ENCODE results near the gene PCNX2.

PCNX2 gene

DNA sequence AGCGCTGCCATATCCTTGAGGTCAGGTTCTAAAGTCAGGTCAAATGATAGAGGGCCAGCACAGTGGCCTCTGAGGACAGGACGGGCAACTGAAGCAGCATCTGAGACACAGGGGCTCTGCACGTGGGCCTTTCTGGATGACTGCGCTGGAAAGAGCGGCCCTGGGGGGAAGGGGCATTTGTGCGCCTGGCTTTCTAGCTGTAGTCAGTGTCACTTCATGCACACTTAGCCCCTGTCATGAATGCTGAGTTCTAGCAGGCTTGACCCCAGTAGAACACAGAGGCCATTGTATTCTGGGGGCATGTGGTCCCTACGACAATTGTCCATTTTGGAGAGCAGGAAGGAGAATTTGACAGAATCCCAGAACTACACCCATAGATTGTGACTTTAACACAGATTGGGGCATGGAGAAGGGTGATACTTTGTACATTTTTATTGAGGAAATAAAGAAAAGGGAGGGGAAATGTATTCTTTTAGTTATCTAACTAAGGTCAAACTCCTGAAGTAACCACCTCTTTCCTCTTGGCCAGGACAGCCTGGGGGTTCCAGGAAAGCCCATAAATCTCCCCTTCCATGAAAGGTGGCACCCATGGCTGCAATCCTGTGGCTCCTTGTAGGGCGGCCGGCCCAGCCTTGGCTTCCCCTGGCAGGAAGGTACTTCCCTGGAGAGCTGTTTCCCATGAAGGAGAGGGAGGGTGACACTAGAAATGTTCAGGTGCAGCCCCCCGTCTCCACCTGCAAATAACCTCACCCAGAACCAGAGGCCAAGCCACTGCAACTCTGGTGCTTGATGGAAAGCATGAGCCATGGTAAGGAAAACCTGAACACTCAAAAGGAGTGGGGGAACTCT, 310.7 kb downstream of the PCNX2 start:
- H3K4me3 ChIP-seq (ENCODE audit: low read depth, low read length) = no peak overlapping the region
- TF ChIP-seq, protein P1, sequence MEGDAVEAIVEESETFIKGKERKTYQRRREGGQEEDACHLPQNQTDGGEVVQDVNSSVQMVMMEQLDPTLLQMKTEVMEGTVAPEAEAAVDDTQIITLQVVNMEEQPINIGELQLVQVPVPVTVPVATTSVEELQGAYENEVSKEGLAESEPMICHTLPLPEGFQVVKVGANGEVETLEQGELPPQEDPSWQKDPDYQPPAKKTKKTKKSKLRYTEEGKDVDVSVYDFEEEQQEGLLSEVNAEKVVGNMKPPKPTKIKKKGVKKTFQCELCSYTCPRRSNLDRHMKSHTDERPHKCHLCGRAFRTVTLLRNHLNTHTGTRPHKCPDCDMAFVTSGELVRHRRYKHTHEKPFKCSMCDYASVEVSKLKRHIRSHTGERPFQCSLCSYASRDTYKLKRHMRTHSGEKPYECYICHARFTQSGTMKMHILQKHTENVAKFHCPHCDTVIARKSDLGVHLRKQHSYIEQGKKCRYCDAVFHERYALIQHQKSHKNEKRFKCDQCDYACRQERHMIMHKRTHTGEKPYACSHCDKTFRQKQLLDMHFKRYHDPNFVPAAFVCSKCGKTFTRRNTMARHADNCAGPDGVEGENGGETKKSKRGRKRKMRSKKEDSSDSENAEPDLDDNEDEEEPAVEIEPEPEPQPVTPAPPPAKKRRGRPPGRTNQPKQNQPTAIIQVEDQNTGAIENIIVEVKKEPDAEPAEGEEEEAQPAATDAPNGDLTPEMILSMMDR (IDR thresholded peaks at IDR 0.05; ENCODE audit: low read depth, low read length) = no peak
- in situ Hi-C loops (cut with HindIII; ENCODE audit: low sequenced_read_pairs) = no loop called here
- DNase-seq (ENCODE audit: low read depth, low spot score) = no peak

DNA sequence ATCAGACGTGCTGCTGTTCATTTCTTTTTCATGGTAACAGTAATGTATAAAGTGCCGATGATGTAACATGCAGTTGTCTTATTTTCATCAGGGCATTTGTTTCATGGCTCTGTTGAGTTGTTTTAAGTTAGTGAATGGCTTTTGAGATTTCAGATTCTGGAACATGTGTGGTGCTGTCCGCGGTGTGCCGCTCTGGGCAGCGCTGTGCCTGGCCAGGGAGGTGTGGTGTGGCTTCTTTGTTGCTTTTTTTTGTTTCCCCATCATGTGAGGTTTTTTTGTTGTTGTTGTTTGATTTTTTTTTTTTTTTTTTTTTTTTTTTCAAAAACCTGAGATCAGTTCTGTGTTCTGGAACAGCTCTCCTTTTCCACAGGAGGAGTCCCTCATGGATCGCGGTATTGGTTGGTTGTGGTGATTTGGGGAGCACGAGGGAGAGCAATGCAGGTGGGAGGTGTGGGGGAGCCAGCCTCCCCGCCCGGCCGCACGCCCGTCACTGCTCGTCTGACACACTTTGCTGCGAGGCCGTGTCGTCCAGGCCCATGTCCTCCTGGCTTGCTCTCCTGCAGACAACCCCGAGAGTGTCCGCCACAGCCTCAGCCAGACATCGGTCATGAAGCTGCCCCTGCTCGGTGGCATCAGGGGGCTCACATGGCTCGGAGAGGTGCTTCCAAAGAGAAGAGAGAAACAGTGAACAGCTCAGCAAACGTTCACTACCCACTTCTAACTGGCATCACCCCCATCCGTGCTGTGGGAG, 311.5 kb downstream of the PCNX2 start:
- TF ChIP-seq, protein P1 (IDR thresholded peaks at IDR 0.05; ENCODE audit: low read depth, low read length) = no peak
- no peak overlapping the region for H3K4me3 ChIP-seq (ENCODE audit: low read depth, low read length)
- in situ Hi-C loops (cut with HindIII; ENCODE audit: low sequenced_read_pairs) = no loop called here
- DNase-seq (ENCODE audit: low read depth, low spot score) = no peak

DNA sequence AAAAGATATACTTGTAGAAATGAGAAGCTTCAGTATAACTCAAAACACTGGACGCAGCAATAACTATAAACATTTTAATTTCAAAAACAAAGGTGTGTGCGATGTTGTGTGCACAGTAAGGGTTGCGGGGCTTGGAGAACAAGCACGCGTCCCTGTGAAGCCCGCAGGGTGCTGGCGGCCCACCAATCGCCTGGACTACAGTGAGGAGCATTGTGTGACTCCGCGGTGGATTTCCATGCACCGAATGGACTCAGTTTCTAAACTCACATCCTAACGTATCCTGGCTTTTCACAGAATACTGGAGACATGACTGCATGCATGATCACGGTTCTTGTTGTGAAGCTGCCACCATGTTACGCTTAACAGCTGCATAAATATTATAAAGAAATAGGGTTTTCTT, 312.1 kb downstream of the PCNX2 start:
- TF ChIP-seq, protein P1 (IDR thresholded peaks at IDR 0.05; ENCODE audit: low read depth, low read length) = no peak
- no peak for DNase-seq (ENCODE audit: low read depth, low spot score)
- in situ Hi-C loops (cut with HindIII; ENCODE audit: low sequenced_read_pairs) = no loop called here
- no peak overlapping the region for H3K4me3 ChIP-seq (ENCODE audit: low read depth, low read length)

DNA sequence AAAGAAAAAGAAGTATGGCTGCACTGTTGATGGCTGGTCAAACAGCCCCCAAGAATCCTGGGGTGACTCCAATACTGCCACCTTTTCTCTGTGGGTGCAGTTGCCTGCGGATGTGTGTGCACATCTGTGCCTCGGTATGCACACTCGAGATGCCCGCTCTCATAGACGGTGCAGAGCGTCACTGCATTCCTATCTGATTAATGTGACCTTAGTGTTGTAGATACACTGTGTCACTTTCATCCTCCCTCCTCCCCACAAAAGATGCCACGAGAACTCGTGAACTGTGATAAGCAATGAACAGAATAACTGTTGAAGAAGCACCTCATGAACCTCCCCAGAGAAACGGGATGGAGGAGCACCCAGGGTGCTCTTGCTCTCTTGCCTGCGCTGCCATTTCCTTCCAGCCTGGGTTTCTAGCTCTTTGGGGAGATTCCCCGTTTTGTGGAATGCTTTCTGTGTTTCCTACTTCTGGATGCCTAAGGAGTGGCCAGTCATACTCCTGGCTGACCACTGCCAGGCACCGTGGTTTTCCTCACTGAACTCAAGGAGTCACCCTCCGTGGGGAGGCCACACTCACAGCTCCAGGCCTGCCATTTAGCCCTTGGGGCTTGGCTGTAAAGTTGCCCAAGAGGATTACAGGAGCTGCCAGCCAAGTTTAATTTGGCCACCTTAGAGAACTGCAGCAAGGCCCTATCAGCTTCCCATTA, 313.1 kb downstream of the PCNX2 start:
- no peak overlapping the region for H3K4me3 ChIP-seq (ENCODE audit: low read depth, low read length)
- TF ChIP-seq, protein P1 (IDR thresholded peaks at IDR 0.05; ENCODE audit: low read depth, low read length) = no peak
- peak; percentile 40 for DNase-seq (ENCODE audit: low read depth, low spot score)
- in situ Hi-C loops (cut with HindIII; ENCODE audit: low sequenced_read_pairs) = no loop called here

DNA sequence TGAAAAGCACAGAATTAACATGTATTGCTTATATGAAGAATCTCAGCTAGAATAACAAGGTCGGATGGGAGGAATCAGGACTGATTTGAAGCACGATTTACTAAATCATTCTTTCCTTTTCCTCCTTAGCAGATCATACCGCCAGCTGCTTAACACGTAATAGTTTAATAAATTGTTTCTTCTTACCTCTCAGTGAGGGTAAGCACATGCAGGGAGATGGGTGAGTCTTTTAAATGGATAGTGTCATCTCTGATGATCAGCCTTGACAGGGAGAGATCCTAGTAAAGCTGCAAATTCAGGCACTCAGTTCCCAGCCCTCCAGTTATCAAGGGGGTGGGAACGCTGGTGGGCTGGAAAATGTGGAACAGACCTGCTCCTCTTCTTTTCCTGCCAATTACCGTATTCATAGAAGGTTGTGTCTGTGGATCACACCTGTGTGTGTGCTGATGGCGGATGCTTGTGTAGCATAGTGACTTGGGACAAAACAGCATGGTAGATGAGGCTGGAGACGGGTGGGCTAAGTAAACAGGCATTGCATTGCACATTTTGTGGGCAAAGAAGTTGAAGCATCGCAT, 314.5 kb downstream of the PCNX2 start:
- H3K4me3 ChIP-seq (ENCODE audit: low read depth, low read length) = no peak overlapping the region
- TF ChIP-seq, protein P1 (IDR thresholded peaks at IDR 0.05; ENCODE audit: low read depth, low read length) = no peak
- no peak for DNase-seq (ENCODE audit: low read depth, low spot score)
- in situ Hi-C loops (cut with HindIII; ENCODE audit: low sequenced_read_pairs) = no loop called here

DNA sequence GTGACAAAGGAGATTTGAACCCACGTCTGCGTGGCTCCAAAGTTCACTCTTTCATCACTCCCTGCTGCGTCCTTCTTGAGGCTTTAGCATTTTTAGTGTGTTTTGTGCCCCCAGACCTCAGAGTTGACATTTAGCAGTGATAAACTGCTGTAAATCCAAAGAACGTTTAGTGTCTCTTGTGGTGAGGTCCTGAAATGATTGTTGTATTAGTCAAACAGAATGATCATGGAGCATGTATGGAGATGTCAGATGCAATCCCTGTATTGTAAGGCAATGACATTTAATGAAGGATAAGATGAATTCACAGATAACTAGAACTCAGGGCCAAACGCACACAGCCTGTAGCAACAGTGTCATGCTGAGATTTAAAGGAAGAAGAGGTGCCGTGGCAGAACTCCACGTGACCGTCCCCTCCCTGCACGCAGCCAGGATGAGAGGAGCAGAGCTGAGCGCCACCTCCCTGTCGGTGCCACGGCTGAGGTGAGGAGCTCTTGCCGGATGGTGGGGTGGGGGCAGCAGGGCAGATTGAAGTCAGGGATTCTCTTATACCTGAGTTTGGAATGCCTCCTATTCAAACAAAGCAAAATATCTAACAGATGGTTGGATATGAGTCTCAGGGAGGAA, 315.1 kb downstream of the PCNX2 start:
- H3K4me3 ChIP-seq (ENCODE audit: low read depth, low read length) = no peak overlapping the region
- in situ Hi-C loops (cut with HindIII; ENCODE audit: low sequenced_read_pairs) = no loop called here
- TF ChIP-seq, protein P1 (IDR thresholded peaks at IDR 0.05; ENCODE audit: low read depth, low read length) = no peak
- DNase-seq (ENCODE audit: low read depth, low spot score) = no peak
